Lower leg skin (tissue), 4 donors: ENCODE measurements around the gene FGF6. TPM values are rescaled to one million over a fixed set of nuclear protein-coding genes. Genes with fewer than 3 reads are reported as not detected.

ENCODE experiments used
- DNase-seq, 2 donors: peaks; one replicate each; pipeline ENCODE4 v3.0.0-alpha.2; 2019; ENCODE audit warnings: low spot score in 2 of 2
- H3K4me3 ChIP-seq: fragments of 200-600 bp; sonication (generic); 2 replicates; pipeline ENCODE4 v1.5.1; 2017; ENCODE audit warnings: mild to moderate bottlenecking, low read depth; ENCODE audit not compliant: poor library complexity, severe bottlenecking
- CTCF ChIP-seq, 3 donors: fragments of 450-650 bp; IDR thresholded peaks; one replicate each; pipeline ENCODE4 v1.5.1; 2016; ENCODE audit warnings: antibody characterized with exemption in 3 of 3, mild to moderate bottlenecking in 3 of 3, moderate library complexity in 2 of 3
- POLR2A ChIP-seq, 2 donors: fragments of 450-650 bp; IDR thresholded peaks; one replicate each; pipeline ENCODE4 v1.6.1; 2016 to 2017; ENCODE audit warnings: antibody characterized with exemption in 2 of 2, mild to moderate bottlenecking in 1 of 2, moderate library complexity in 1 of 2
- WGBS, 2 donors: methylation state at CpG; one replicate each; pipeline ENCODE4 v1.1.5; 2018; 5-methylcytosine and 5-hydroxymethylcytosine counted together
- intact Hi-C: fragments of 100-400 bp; cut with DNase I; formaldehyde crosslinking; loops from one replicate; pipeline ENCODE4 v1.15.0; 2023; ENCODE audit warnings: low total_unique reads
- total RNA-seq, 4 donors: library from RNA; depleted of rRNA; stranded (reverse); fragments of >200 nt; gene quantifications; one replicate each; pipeline ENCODE4 v1.1.0, GENCODE V29; 2016

The FGF6 gene
- total RNA-seq, 4 donors from 2014 or later, result not detected

- no peak for DNase-seq
- no peak overlapping the region for H3K4me3 ChIP-seq
- intact Hi-C loops, result no loop called here
- 76 to 87% methylated on average over 3 of the region's 3 CpGs for WGBS, 2 donors
- TF ChIP-seq POLR2A (IDR thresholded peaks at IDR 0.05) (no peak), CTCF (IDR thresholded peaks at IDR 0.05) (no peak)
These were observed 44.5 kb downstream of the FGF6 start for GRCh38 chr12:4401117-4401516.

GRCh38 chr12:4395818-4396217 is 49.8 kb downstream of the FGF6 start:
- DNase-seq, result no peak
- H3K4me3 ChIP-seq, result no peak overlapping the region
- intact Hi-C loops, result no loop called here
- WGBS, 2 donors, result 60 to 74% methylated on average over 2 of the region's 2 CpGs
- TF ChIP-seq POLR2A (IDR thresholded peaks at IDR 0.05) (no peak), CTCF (IDR thresholded peaks at IDR 0.05) (no peak)

DNA sequence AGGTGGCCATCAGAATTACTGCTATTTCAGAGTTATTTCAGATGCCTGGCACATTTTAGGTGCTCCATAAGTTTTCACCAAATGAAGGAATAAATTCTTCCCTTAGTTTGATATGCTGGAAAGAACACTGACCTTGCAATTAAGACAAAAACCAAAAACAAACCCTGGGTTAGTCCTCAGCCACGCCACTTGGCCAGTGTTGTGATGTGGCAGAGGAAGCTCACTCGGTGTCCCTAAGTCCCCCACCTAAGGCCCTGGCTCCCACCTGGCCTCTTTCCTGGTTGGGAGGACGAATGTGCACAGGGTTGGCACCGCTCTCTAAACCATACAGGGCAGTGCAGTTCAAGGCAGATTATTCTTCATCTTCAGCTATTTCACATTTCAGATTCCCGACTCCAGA is 52.4 kb downstream of the FGF6 start:
- intact Hi-C loops, result no loop called here
- TF ChIP-seq CTCF (IDR thresholded peaks at IDR 0.05), result no peak
- TF ChIP-seq POLR2A (IDR thresholded peaks at IDR 0.05), result no peak
- DNase-seq, result no peak
- no peak overlapping the region for H3K4me3 ChIP-seq
- 77 to 85% methylated on average over 5 of the region's 5 CpGs for WGBS, 2 donors

- WGBS, 2 donors, result 53 to 62% methylated on average over 15 of the region's 15 CpGs
- no peak for DNase-seq
These were observed 53.3 kb downstream of the FGF6 start for GRCh38 chr12:4392223-4392742.

DNA sequence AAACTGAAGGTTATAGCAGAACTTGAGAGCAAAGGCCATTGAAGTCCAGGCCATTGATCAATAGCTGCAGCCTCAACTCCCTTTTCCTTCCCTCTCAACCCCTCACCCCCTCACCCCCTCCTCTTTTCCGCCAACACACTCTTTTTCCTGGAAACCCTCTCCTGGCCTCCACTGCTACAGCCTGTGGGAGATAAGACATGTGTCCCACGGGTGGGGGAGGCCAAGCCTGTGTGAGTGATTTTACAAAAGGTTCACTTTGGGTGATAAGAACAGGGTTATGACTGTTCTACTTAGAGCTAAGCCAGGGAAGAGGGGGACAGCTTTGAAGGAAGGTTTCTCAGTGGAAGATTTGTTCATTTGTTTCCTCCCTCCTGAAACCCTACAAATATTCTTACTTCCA is 57.0 kb downstream of the FGF6 start:
- no peak for TF ChIP-seq CTCF (IDR thresholded peaks at IDR 0.05)
- TF ChIP-seq POLR2A (IDR thresholded peaks at IDR 0.05), result no peak
- no peak overlapping the region for H3K4me3 ChIP-seq
- DNase-seq, result no peak
- WGBS, 2 donors, result 55 to 63% methylated on average over 2 of the region's 2 CpGs
- intact Hi-C loops, result no loop called here

More at GRCh38 chr12:4392223-4392742, 53.3 kb downstream of the FGF6 start:
- TF ChIP-seq CTCF (IDR thresholded peaks at IDR 0.05) (no peak), POLR2A (IDR thresholded peaks at IDR 0.05) (no peak)
- intact Hi-C loops, result no loop called here
- no peak overlapping the region for H3K4me3 ChIP-seq

GRCh38 chr12:4388032-4388431 is 57.6 kb downstream of the FGF6 start:
- DNase-seq, result no peak
- WGBS, 2 donors, result 74 to 75% methylated on average over 1 of the region's 1 CpG
- H3K4me3 ChIP-seq, result no peak overlapping the region
- intact Hi-C loops, result no loop called here
- TF ChIP-seq POLR2A (IDR thresholded peaks at IDR 0.05) (no peak), CTCF (IDR thresholded peaks at IDR 0.05) (no peak)
